Vagina (tissue), 2 donors: ENCODE data around the gene NME5.

ENCODE experiments used
- POLR2A ChIP-seq, 2 donors: fragments of 450-650 bp; IDR thresholded peaks; one replicate each; pipeline ENCODE4 v1.6.1; 2017; ENCODE audit warnings: antibody characterized with exemption in 2 of 2, mild to moderate bottlenecking in 2 of 2, moderate library complexity in 2 of 2
- POLR2AphosphoS5 ChIP-seq, 2 donors: sonication (generic); formaldehyde crosslinking; IDR thresholded peaks; one replicate each; pipeline ENCODE4 v1.9.0; 2017; ENCODE audit warnings: antibody characterized with exemption in 2 of 2, mild to moderate bottlenecking in 2 of 2, low read depth in 1 of 2; ENCODE audit not compliant: insufficient read depth in 1 of 2
- TF ChIP-seq, protein P1 (sequence below), 3 experiments: fragments of 450-650 bp in 2 of 3; fragments of 200-600 bp in 1 of 3; sonication (generic) in 1 of 3; IDR thresholded peaks; one replicate each; pipeline ENCODE4 v1.5.1; 2017 to 2019; ENCODE audit warnings: antibody characterized with exemption in 3 of 3, mild to moderate bottlenecking in 2 of 3, moderate library complexity in 2 of 3

DNA sequence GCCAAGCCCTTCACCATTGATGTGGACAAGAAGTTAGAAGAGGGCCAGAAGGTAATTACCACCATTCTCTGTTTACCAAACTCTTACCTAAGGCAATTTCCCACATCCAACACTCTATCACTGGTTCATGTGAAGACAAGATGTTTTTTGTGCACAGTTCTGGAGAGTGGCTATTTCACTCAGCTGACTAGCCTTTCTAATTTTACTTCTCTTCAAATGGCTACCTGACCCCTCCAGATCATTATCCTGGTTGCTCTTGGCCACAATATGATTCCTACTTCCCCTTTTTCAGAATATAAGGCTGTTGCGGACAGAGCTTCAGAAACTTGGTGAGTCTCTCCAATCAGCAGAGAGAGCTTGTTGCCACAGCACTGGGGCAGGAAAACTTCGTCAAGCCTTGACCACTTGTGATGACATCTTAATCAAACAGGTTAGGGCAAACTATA, 46.8 kb upstream of the NME5 start:
- TF ChIP-seq POLR2A (IDR thresholded peaks at IDR 0.05): no peak
- TF ChIP-seq, protein P1, sequence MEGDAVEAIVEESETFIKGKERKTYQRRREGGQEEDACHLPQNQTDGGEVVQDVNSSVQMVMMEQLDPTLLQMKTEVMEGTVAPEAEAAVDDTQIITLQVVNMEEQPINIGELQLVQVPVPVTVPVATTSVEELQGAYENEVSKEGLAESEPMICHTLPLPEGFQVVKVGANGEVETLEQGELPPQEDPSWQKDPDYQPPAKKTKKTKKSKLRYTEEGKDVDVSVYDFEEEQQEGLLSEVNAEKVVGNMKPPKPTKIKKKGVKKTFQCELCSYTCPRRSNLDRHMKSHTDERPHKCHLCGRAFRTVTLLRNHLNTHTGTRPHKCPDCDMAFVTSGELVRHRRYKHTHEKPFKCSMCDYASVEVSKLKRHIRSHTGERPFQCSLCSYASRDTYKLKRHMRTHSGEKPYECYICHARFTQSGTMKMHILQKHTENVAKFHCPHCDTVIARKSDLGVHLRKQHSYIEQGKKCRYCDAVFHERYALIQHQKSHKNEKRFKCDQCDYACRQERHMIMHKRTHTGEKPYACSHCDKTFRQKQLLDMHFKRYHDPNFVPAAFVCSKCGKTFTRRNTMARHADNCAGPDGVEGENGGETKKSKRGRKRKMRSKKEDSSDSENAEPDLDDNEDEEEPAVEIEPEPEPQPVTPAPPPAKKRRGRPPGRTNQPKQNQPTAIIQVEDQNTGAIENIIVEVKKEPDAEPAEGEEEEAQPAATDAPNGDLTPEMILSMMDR (IDR thresholded peaks at IDR 0.05): no peak
- TF ChIP-seq POLR2AphosphoS5 (IDR thresholded peaks at IDR 0.05; ENCODE audit: insufficient read depth in 1 of 2, low read depth in 1 of 2): no peak
